SK-N-DZ (cell line): ENCODE results near the gene CABP2.
"Not testable (repeated sequence)": the region's sequence is repeated elsewhere in the genome, so short reads cannot be mapped to it uniquely, and the experiment has no call there.

Experiments used
- DNase-seq: peaks from one replicate; pipeline ENCODE4 v3.0.0-alpha.2; 2015; ENCODE audit warnings: low spot score
- small RNA-seq, 2 experiments: library from RNA; depleted of rRNA; stranded (forward); fragments of <200 nt; gene quantifications; one replicate each; pipeline ENCODE3, GENCODE V24; 2014

The CABP2 gene

DNA sequence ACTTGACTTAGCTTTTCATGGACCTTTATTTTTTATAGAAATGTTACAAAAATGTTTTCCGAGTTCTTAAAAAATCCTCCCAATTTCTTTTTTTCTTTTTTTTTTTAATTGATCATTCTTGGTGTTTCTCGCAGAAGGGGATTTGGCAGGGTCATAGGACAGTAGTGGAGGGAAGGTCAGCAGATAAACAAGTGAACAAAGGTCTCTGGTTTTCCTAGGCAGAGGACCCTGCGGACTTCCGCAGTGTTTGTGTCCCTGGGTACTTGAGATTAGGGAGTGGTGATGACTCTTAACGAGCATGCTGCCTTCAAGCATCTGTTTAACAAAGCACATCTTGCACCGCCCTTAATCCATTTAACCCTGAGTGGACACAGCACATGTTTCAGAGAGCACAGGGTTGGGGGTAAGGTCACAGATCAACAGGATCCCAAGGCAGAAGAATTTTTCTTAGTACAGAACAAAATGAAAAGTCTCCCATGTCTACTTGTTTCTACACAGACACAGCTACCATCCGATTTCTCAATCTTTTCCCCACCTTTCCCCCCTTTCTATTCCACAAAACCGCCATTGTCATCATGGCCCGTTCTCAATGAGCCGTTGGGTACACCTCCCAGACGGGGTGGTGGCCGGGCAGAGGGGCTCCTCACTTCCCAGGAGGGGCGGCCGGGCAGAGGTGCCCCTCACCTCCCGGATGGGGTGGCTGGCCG is 45.7 kb downstream of the CABP2 start:
- DNase-seq: not testable (repeated sequence)

GRCh38 chr11:67476692-67477091 is 46.6 kb downstream of the CABP2 start:
- not testable (repeated sequence) for DNase-seq

DNA sequence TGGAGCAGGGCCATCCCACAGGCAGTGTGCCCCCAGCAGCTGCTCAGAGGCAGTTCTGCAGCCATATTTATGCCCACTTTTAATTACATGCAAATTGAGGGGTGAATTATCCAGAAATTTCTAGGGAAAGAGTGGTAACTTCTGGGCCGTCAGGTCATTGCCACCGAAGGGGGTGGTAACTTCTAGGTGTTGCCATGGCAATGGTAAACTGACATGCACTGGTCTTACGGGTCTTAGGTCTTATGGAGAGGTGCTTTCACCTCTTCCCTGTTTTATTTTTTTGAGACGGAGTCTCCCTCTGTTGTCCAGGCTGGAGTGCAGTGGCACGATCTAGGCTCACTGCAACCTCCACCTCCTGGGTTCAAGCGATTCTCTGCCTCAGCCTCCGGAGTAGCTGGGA is 50.4 kb downstream of the CABP2 start:
- DNase-seq: no peak

- DNase-seq: no peak
Measured at GRCh38 chr11:67470337-67471002, 52.8 kb downstream of the CABP2 start.

GRCh38 chr11:67469508-67469811 is 53.8 kb downstream of the CABP2 start:
- DNase-seq: no peak

Small RNAs within 50 kb of the gene (small RNA-seq; reads per million reads assigned to genes)
- gene MIR6752: 0 reads per million in 2 experiments
